ENCODE data around the gene MAP3K7.

DNA sequence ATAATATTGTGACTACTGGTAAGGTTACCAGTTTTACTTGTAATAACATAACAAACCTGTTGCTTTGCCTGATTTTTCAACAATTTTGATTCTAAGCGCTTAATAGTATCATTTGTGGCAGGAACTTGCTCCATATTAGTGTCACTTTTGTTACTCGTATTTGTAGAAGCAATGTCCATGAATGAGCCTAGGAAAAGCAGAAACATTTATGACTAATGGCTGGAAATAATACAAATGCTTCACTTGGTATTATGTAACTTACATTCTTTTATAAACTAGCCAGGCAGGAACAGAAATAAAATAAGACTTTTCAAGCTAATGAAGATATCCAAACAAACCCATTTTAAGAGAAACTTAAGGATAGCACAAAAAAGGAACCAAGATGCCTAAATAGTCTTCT, 38.9 kb downstream of the MAP3K7 start:
- TF ChIP-seq EZH2phosphoT487 (IDR thresholded peaks at IDR 0.05; ENCODE audit: borderline replicate concordance) (no peak), CTCF (IDR thresholded peaks at IDR 0.05 in 2 of 3, conservative IDR thresholded peaks at IDR 0.05 in 1 of 3; ENCODE audit: borderline replicate concordance in 1 of 3, insufficient read depth in 1 of 3, low read depth in 2 of 3, low read length in 2 of 3) (no peak), ZBTB33 (IDR thresholded peaks at IDR 0.05; ENCODE audit: extremely low read depth, insufficient replicate concordance, low read length) (no peak), POLR2AphosphoS5 (IDR thresholded peaks at IDR 0.05; ENCODE audit: low read depth, low read length) (no peak), SP1 (IDR thresholded peaks at IDR 0.05; ENCODE audit: low read depth) (no peak), ZNF274 (IDR thresholded peaks at IDR 0.05; ENCODE audit: low read depth, low read length) (no peak), SRF (IDR thresholded peaks at IDR 0.05; ENCODE audit: low read depth) (no peak)
- TF ChIP-seq, protein P1, sequence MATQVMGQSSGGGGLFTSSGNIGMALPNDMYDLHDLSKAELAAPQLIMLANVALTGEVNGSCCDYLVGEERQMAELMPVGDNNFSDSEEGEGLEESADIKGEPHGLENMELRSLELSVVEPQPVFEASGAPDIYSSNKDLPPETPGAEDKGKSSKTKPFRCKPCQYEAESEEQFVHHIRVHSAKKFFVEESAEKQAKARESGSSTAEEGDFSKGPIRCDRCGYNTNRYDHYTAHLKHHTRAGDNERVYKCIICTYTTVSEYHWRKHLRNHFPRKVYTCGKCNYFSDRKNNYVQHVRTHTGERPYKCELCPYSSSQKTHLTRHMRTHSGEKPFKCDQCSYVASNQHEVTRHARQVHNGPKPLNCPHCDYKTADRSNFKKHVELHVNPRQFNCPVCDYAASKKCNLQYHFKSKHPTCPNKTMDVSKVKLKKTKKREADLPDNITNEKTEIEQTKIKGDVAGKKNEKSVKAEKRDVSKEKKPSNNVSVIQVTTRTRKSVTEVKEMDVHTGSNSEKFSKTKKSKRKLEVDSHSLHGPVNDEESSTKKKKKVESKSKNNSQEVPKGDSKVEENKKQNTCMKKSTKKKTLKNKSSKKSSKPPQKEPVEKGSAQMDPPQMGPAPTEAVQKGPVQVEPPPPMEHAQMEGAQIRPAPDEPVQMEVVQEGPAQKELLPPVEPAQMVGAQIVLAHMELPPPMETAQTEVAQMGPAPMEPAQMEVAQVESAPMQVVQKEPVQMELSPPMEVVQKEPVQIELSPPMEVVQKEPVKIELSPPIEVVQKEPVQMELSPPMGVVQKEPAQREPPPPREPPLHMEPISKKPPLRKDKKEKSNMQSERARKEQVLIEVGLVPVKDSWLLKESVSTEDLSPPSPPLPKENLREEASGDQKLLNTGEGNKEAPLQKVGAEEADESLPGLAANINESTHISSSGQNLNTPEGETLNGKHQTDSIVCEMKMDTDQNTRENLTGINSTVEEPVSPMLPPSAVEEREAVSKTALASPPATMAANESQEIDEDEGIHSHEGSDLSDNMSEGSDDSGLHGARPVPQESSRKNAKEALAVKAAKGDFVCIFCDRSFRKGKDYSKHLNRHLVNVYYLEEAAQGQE (IDR thresholded peaks at IDR 0.05; ENCODE audit: low read depth): no peak

Data from HCT116 (cell line).